Hematopoietic multipotent progenitor cell (in vitro differentiated cells): ENCODE results near the gene GLB1L. TPM values are rescaled to one million over a fixed set of nuclear protein-coding genes. Genes with fewer than 3 reads are reported as not detected.

Experiments used
- small RNA-seq: library from RNA; depleted of rRNA; stranded (forward); fragments of <200 nt; gene quantifications from one replicate; pipeline ENCODE3, GENCODE V24; 2012
- total RNA-seq: library from RNA; depleted of rRNA; stranded (reverse); fragments of >200 nt; gene quantifications from one replicate; pipeline ENCODE4 v1.2.3, GENCODE V29; 2012

Gene GLB1L
- total RNA-seq, 1 donor: 21.8 TPM

Small RNA genes lying within 50 kb of the gene (small RNA-seq; reads per million reads assigned to genes)
- not detected for gene MIR153-1

Other genes starting within 250 kb of the GLB1L start
- not detected for gene CFAP65, start 203.9 kb downstream of the GLB1L start, total RNA-seq
- gene IHH, start 184.5 kb downstream of the GLB1L start, total RNA-seq: 0.27 TPM
- gene NHEJ1, start 84.6 kb downstream of the GLB1L start, total RNA-seq: 27.2 TPM
- gene SLC23A3, start 75.4 kb downstream of the GLB1L start, total RNA-seq: 0.27 TPM
- gene CNPPD1, start 68.5 kb downstream of the GLB1L start, total RNA-seq: 60.1 TPM
- 108 TPM for gene RETREG2, start 67.2 kb downstream of the GLB1L start, total RNA-seq
- 87.8 TPM for gene ZFAND2B, start 38.7 kb downstream of the GLB1L start, total RNA-seq
- gene ABCB6, start 26.5 kb downstream of the GLB1L start, total RNA-seq: 11.3 TPM
- gene ATG9A, start 15.8 kb downstream of the GLB1L start, total RNA-seq: 56.8 TPM
- 38.5 TPM for gene ANKZF1, start 15.6 kb downstream of the GLB1L start, total RNA-seq
- gene STK16, start within 50 bp of the GLB1L start, total RNA-seq: 39.6 TPM
- gene TUBA4B, start 7.8 kb upstream of the GLB1L start, total RNA-seq: not detected
- 22.9 TPM for gene TUBA4A, start 8.5 kb upstream of the GLB1L start, total RNA-seq
- 24.8 TPM for gene DNAJB2, start 33.9 kb upstream of the GLB1L start, total RNA-seq
- under 0.01 TPM for gene PTPRN, start 64.0 kb upstream of the GLB1L start, total RNA-seq
- not detected for gene RESP18, start 87.3 kb upstream of the GLB1L start, total RNA-seq
- 118 TPM for gene DNPEP, start 142.5 kb upstream of the GLB1L start, total RNA-seq
- gene DES, start 172.9 kb upstream of the GLB1L start, total RNA-seq: not detected
- 0.81 TPM for gene SPEG, start 189.4 kb upstream of the GLB1L start, total RNA-seq